Endothelial cell of umbilical vein (primary cell): ENCODE measurements around the gene HOMER1. TPM values are rescaled to one million over a fixed set of nuclear protein-coding genes. Genes with fewer than 3 reads are reported as not detected.

Experiments
- BruUV-seq: library from RNA; stranded (reverse); fragments of 400-500 nt; replicated peaks from 2 replicates; lab custom pipeline; 2021; lab: Mats Ljungman, UMichigan
- CTCF ChIA-PET: fragments of 300-600, 350-600 bp; sonication (Branson Sonifier 250); formaldehyde crosslinking; loops from one replicate; lab custom pipeline; 2021; ENCODE audit warnings: antibody characterized with exemption, inconsistent platforms; lab: Charles Lee
- POLR2A ChIA-PET: fragments of 300-600, 350-600 bp; sonication (Branson Sonifier 250); formaldehyde crosslinking; loops from one replicate; lab custom pipeline; 2021; ENCODE audit warnings: antibody characterized with exemption, inconsistent platforms; lab: Charles Lee
- DNase-seq: peaks from one replicate; pipeline ENCODE4 v3.0.0-alpha.2; 2011; ENCODE audit warnings: low read depth, low spot score
- FAIRE-seq: peaks from 2 replicates; lab custom pipeline; 2011; peaks lifted over from hg19 to GRCh38; lab: Jason Lieb, UNC
- H2AFZ ChIP-seq: 2 replicates; pipeline ENCODE4 v1.6.0; 2012; ENCODE audit warnings: low read depth, low read length, control low read depth, inconsistent platforms
- H3K27ac ChIP-seq: 2 replicates; pipeline ENCODE4 v1.5.1; 2011; ENCODE audit warnings: low read depth, mild to moderate bottlenecking, control low read depth, low read length, moderate library complexity; ENCODE audit not compliant: insufficient read depth
- H3K27me3 ChIP-seq, 2 experiments: 2 replicates each; pipeline versions ENCODE4 v1.6.0 to v1.6.1; 2011; ENCODE audit warnings: low read length in 2 of 2, mixed read lengths in 1 of 2; ENCODE audit not compliant: control insufficient read depth in 2 of 2, insufficient read depth in 2 of 2
- H3K36me3 ChIP-seq, 2 experiments: 2 replicates in 1 of 2; 3 replicates in 1 of 2; pipeline ENCODE4 v1.5.1; 2011; ENCODE audit warnings: low read length in 2 of 2, mild to moderate bottlenecking in 1 of 2, moderate library complexity in 1 of 2; ENCODE audit not compliant: control insufficient read depth in 2 of 2, insufficient read depth in 2 of 2; ENCODE audit errors: extremely low read depth in 1 of 2
- H3K4me1 ChIP-seq: 3 replicates; pipeline ENCODE4 v1.5.1; 2011; ENCODE audit warnings: mild to moderate bottlenecking, low read length; ENCODE audit not compliant: control insufficient read depth, insufficient read depth; ENCODE audit errors: extremely low read depth
- H3K4me2 ChIP-seq: 2 replicates; pipeline ENCODE4 v1.6.1; 2011; ENCODE audit warnings: low read length, control low read depth, mixed read lengths; ENCODE audit not compliant: insufficient read depth
- H3K4me3 ChIP-seq, 3 experiments: fragments of 200-600 bp in 1 of 3; sonication (generic), shearing (Covaris generic) in 1 of 3; replicated peaks in 1 of 3; 2 replicates each; pipeline ENCODE4 v1.5.1; 2011 to 2016; ENCODE audit warnings: control low read depth in 3 of 3, low read length in 3 of 3, mild to moderate bottlenecking in 2 of 3, inconsistent platforms in 1 of 3, low read depth in 1 of 3, moderate library complexity in 1 of 3; ENCODE audit not compliant: insufficient read depth in 1 of 3
- H3K79me2 ChIP-seq: 2 replicates; pipeline ENCODE4 v1.6.0; 2012; ENCODE audit warnings: low read length, inconsistent platforms; ENCODE audit not compliant: control insufficient read depth, insufficient read depth
- H3K9ac ChIP-seq: replicated peaks from 2 replicates; pipeline ENCODE3; 2011; ENCODE audit warnings: low read length, control low read depth; ENCODE audit not compliant: insufficient read depth; ENCODE audit errors: extremely low read depth
- H3K9me1 ChIP-seq: replicated peaks from 3 replicates; pipeline ENCODE4 v1.6.0; 2011; ENCODE audit warnings: mild to moderate bottlenecking, low read length; ENCODE audit not compliant: control insufficient read depth, insufficient read depth; ENCODE audit errors: extremely low read depth
- H3K9me3 ChIP-seq: replicated peaks from 2 replicates; pipeline ENCODE4 v1.5.1; 2012; ENCODE audit warnings: low read length, inconsistent platforms; ENCODE audit not compliant: control insufficient read depth, insufficient read depth
- H4K20me1 ChIP-seq: replicated peaks from 2 replicates; pipeline ENCODE3; 2011; ENCODE audit warnings: mild to moderate bottlenecking, low read length; ENCODE audit not compliant: control insufficient read depth, insufficient read depth; ENCODE audit errors: extremely low read depth
- CTCF ChIP-seq, 2 donors: IDR thresholded peaks; 1 replicate in 1 of 2; 2 replicates in 1 of 2; pipeline ENCODE4 v1.5.1; 2011; ENCODE audit warnings: low read length in 2 of 2, mild to moderate bottlenecking in 2 of 2, moderate library complexity in 2 of 2, control low read depth in 1 of 2, inconsistent platforms in 1 of 2, low read depth in 1 of 2; ENCODE audit not compliant: insufficient read depth in 1 of 2; ENCODE audit errors: extremely low read depth in 1 of 2
- EZH2 ChIP-seq: IDR thresholded peaks from 2 replicates; pipeline ENCODE4 v1.6.1; 2012; ENCODE audit warnings: borderline replicate concordance, low read depth, mild to moderate bottlenecking, moderate library complexity, low read length, inconsistent platforms; ENCODE audit not compliant: severe bottlenecking
- FOS ChIP-seq: IDR thresholded peaks from 2 replicates; pipeline ENCODE4 v1.6.1; 2011; ENCODE audit warnings: mild to moderate bottlenecking, low read length, moderate library complexity, borderline replicate concordance; ENCODE audit not compliant: insufficient read depth
- GATA2 ChIP-seq: IDR thresholded peaks from 2 replicates; pipeline ENCODE4 v1.7.0; 2011; ENCODE audit warnings: low read depth, mild to moderate bottlenecking, moderate library complexity, mixed read lengths, low read length; ENCODE audit not compliant: insufficient read length, insufficient read depth
- JUN ChIP-seq: IDR thresholded peaks from 2 replicates; pipeline ENCODE4 v1.6.1; 2011; ENCODE audit warnings: borderline replicate concordance, low read depth; ENCODE audit not compliant: insufficient read length, insufficient read depth
- MAX ChIP-seq: IDR thresholded peaks from 2 replicates; pipeline ENCODE4 v1.6.1; 2011; ENCODE audit not compliant: insufficient read depth, insufficient read length
- MYC ChIP-seq: IDR thresholded peaks from one replicate; pipeline ENCODE4 v1.6.1; 2011; ENCODE audit warnings: mild to moderate bottlenecking, low read depth, low read length
- POLR2A ChIP-seq: IDR thresholded peaks from 2 replicates; pipeline ENCODE4 v1.6.1; 2012; ENCODE audit warnings: low read depth, mild to moderate bottlenecking, control low read depth, low read length
- POLR2AphosphoS5 ChIP-seq: IDR thresholded peaks from 2 replicates; pipeline ENCODE4 v1.6.1; 2012; ENCODE audit warnings: low read depth, mild to moderate bottlenecking, control low read depth, low read length, moderate library complexity; ENCODE audit not compliant: insufficient read depth
- dilution Hi-C: fragments of 300-500 bp; cut with MboI; formaldehyde crosslinking; loops from one replicate; pipeline ENCODE4 v1.15.0; 2019; ENCODE audit warnings: low sequenced_read_pairs; ENCODE audit not compliant: extremely low pct_ligation_motif_present
- intact Hi-C: fragments of 100-400 bp; cut with micrococcal nuclease; formaldehyde crosslinking; loops from one replicate; pipeline ENCODE4 v1.10.0; 2022
- polyA plus RNA-seq, 4 experiments: library from polyadenylated mRNA; depleted of rRNA in 3 of 4; stranded (reverse) in 3 of 4; unstranded in 1 of 4; fragments of >200 nt; gene quantifications; 2 replicates each; pipeline versions ENCODE4 v1.2.1 to v1.2.3, GENCODE V29; 2011 to 2012; ENCODE audit warnings: missing spikeins in 1 of 4
- total RNA-seq: library from RNA; stranded (reverse); gene quantifications from 2 replicates; pipeline ENCODE4 v1.2.3, GENCODE V29; 2021

HOMER1 gene
- total and polyA plus RNA-seq, 2 donors (not counting 3 experiments of a cell fraction or from before 2014, with no cell fraction given) = 0.57 to 3.9 TPM

GRCh38 chr5:79562351-79563246 is 48.7 kb upstream of the HOMER1 start:
- H3K9me1 ChIP-seq = no peaks in the 10 kb centered on the region
- FAIRE-seq (no peak), DNase-seq (no peak)
- no peaks in the 10 kb centered on the region for H3K27me3 ChIP-seq
- H3K36me3 ChIP-seq = no peaks in the 10 kb centered on the region
- dilution Hi-C loops (no loop called here), intact Hi-C loops (no loop called here)
- H4K20me1 ChIP-seq = no peaks in the 10 kb centered on the region
- no peak overlapping the region for H2AFZ ChIP-seq
- H3K9ac ChIP-seq = no peak overlapping the region
- no peaks in the 10 kb centered on the region for H3K4me1 ChIP-seq
- H3K9me3 ChIP-seq = no peaks in the 10 kb centered on the region
- H3K27ac ChIP-seq = no peak overlapping the region
- BruUV-seq = no TSS peak
- no peak overlapping the region for H3K4me2 ChIP-seq
- H3K79me2 ChIP-seq = no peaks in the 10 kb centered on the region
- ChIA-PET POLR2A (no interaction called here), CTCF (interaction anchor here (1.0 to 2.5 kb wide), 4 partner anchors 13 to 537 kb away, joined by 3 to 10 read pairs (median 6); no protein-coding TSS in a partner anchor)
- no peak overlapping the region for H3K4me3 ChIP-seq
- TF ChIP-seq POLR2AphosphoS5 (no peak), POLR2A (no peak), JUN (no peak)

- Histone ChIP-seq H3K36me3 (no peaks in the 10 kb centered on the region), H3K9me3 (no peaks in the 10 kb centered on the region), H3K27me3 (no peaks in the 10 kb centered on the region), H3K4me2 (no peak overlapping the region), H4K20me1 (no peaks in the 10 kb centered on the region), H3K27ac (no peak overlapping the region), H3K4me1 (no peaks in the 10 kb centered on the region), H3K4me3 (no peak overlapping the region), H3K9me1 (no peaks in the 10 kb centered on the region), H3K79me2 (no peaks in the 10 kb centered on the region), H3K9ac (no peak overlapping the region), H2AFZ (no peak overlapping the region)
- dilution Hi-C loops = no loop called here
- BruUV-seq = no TSS peak
- TF ChIP-seq CTCF (IDR thresholded peaks at IDR 0.05; ENCODE audit: extremely low read depth in 1 of 2, insufficient read depth in 1 of 2, low read depth in 1 of 2, low read length in 2 of 2) = no peak
- no peak for TF ChIP-seq FOS
- no peak for TF ChIP-seq JUN
- TF ChIP-seq MYC = no peak
- no peak for TF ChIP-seq EZH2
- TF ChIP-seq POLR2A = no peak
- no peak for TF ChIP-seq POLR2AphosphoS5
- no peak for TF ChIP-seq GATA2
- no peak for TF ChIP-seq MAX
- FAIRE-seq = no peak
- no peak for DNase-seq
- ChIA-PET CTCF (interaction anchor here (1.4 kb wide), 1 partner anchor 536 kb away, joined by 3 read pairs; no protein-coding TSS in a partner anchor), POLR2A (no interaction called here)
- intact Hi-C loops = no loop called here
Observed at GRCh38 chr5:79561525-79561893, 47.6 kb upstream of the HOMER1 start.
